Retinal pigment epithelial cell (primary cell): ENCODE data around the gene TRIM9.

Experiments used
- DNase-seq: peaks from one replicate; pipeline ENCODE4 v3.0.0-alpha.2; 2010; ENCODE audit warnings: low read depth
- H3K4me3 ChIP-seq: 2 replicates; pipeline ENCODE4 v1.5.1; 2011; ENCODE audit warnings: mild to moderate bottlenecking, low read length, control low read depth, moderate library complexity
- TF ChIP-seq, protein P1 (sequence below): conservative IDR thresholded peaks from 2 replicates; pipeline ENCODE4 v1.5.1; 2011; ENCODE audit warnings: low read depth, low read length, control low read depth, inconsistent platforms

Gene TRIM9

DNA sequence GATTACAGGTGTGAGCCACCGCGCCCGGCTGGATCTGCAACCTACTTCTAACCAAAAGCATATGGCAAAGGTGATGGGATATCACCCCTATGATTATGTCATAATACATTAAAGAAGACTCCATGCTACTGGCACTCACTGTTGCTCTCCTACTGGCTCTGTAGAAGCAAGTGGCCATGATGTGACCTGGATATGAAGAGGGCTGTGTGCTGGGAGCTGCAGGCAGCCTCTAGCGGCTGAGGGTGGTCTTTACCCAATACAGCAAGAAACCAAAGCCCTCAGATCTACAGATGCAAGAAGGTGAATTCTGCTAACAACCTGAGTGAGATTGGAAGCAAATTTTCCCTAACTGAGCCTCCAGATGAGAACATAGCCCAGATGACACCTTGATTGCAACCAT, 34.2 kb upstream of the TRIM9 start:
- no peak overlapping the region for H3K4me3 ChIP-seq
- TF ChIP-seq, protein P1, sequence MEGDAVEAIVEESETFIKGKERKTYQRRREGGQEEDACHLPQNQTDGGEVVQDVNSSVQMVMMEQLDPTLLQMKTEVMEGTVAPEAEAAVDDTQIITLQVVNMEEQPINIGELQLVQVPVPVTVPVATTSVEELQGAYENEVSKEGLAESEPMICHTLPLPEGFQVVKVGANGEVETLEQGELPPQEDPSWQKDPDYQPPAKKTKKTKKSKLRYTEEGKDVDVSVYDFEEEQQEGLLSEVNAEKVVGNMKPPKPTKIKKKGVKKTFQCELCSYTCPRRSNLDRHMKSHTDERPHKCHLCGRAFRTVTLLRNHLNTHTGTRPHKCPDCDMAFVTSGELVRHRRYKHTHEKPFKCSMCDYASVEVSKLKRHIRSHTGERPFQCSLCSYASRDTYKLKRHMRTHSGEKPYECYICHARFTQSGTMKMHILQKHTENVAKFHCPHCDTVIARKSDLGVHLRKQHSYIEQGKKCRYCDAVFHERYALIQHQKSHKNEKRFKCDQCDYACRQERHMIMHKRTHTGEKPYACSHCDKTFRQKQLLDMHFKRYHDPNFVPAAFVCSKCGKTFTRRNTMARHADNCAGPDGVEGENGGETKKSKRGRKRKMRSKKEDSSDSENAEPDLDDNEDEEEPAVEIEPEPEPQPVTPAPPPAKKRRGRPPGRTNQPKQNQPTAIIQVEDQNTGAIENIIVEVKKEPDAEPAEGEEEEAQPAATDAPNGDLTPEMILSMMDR = no peak
- no peak for DNase-seq

DNA sequence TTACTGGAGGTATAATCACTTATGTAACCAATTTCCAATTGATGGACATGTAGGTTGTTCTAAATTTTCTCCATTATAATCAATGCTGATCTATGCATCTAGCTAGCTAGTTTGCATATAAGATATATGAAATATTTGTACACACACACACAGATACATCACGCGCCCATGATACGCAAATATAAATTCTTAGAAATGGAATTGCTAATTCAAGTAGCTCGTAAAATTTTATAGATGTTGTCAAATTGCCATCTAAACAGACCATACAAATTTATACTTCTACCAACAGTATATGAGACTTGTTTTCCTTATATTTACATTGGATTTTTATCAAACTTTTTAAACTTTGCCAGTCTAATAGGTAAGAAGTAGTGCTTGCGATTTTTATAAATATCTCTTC, 29.1 kb upstream of the TRIM9 start:
- TF ChIP-seq, protein P1 = no peak
- H3K4me3 ChIP-seq = no peak overlapping the region
- DNase-seq = no peak

DNA sequence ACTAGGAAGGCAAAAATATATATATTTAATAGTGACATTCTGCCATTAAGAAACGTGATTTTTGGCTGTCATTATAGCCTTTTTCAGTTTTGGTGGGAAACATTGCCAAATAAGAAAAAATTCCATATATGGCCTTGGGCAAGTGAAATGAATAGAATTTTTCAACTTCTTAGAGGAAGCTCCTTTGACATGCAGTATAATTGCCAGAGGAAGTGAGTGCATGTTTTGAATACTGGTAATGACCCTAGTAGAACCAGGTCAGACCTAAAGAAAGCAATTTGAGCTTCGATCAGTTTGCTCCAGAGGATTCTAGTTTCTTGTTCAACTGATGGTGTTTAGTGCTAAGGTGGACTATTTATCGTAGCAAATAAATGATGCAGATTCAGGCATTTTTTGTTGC, 26.2 kb upstream of the TRIM9 start:
- H3K4me3 ChIP-seq = no peak overlapping the region
- no peak for DNase-seq
- TF ChIP-seq, protein P1 = no peak

DNA sequence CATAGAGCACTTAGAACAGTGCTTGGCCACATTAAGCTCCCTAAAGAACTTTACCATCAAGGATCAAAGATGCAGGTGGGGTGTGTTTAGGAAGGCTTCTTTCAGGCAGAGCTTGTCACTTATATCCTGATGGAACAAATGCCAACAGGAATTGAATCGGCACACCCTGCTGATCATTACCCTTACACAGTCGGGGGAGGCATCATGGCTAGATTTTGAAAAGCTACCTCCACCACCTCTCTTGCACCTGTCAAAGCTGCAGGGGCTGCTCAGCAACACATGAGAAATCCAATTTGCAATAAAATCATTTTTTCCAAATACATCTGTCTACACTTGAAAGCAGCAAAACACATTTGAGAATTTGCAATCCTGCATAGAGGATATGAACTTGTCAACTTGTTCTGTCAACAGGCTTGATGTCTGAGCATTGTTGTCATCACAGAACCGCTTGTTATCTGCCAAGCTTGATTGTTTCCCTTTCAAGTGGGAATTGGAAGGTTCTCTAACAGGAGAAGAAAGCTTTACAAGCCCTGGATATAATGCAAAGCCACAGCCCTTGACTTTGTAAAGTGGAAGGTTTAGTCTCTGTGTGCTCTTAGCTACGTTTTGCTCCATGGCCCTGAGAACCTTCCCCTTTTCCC, 24.6 kb upstream of the TRIM9 start:
- TF ChIP-seq, protein P1 = no peak
- DNase-seq = no peak

DNA sequence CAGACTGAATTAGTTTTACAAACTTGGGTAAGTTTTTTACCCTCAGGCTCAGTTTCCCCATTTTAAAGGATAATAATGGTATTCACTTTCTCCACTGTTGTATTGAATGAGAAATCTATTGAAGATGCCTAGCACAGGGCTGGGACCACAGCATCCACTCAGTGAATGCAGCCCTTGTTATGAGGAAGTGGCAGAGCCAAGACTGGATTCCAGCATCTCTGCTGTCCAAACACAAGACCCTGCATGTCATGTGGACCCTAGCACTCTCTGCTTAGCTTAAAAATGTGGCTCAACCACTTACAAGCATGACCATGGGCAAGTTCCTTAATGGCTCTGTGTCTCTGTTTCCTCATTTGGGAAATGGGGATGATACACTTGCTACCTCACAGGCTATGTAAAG, 24.1 kb upstream of the TRIM9 start:
- TF ChIP-seq, protein P1 = no peak
- no peak overlapping the region for H3K4me3 ChIP-seq
- DNase-seq = no peak

More for the DNA sequence above, 24.6 kb upstream of the TRIM9 start:
- no peak overlapping the region for H3K4me3 ChIP-seq

DNA sequence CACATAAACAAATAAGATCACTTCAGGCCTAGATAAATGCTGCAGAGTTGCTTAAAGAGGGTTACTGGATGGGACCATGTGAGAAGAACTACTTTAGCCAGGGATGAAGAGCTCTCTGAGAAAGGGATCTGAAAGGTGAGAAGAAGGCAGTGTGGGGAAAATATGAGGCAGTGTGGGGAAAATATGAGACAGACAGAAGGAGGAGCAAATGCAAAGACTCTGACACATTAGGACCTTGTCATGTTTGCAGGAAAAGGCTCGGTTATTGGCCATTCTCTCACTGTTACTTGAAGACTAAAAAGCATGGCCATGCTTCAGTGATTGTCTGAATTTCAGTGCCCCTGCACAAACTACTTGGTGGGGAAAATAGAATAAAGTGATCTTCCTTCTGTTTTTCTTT, 22.7 kb upstream of the TRIM9 start:
- TF ChIP-seq, protein P1 = no peak
- H3K4me3 ChIP-seq = no peak overlapping the region
- no peak for DNase-seq

DNA sequence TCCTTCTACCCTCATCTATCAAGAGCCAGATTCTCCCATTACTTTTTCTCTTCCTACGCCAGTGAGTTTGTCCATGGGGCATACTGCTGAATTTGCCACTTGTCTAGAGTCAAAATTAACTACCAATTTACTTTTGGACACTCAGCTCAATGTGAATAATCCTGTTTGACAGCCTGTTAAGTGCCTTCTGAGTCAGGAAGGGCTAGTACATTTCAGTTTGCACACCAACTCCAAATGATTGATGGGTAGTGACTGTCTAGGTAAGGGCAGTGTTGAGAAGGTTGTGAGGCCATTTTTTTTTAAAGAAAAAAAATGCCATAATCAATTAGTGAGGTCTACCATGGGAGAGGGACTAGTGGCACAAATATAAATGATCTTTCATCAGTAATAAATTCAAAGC, 21.8 kb upstream of the TRIM9 start:
- TF ChIP-seq, protein P1 = no peak
- no peak for DNase-seq
- no peak overlapping the region for H3K4me3 ChIP-seq
